Measurements from ENCODE around the gene CALML5.

CALML5 gene

GRCh38 chr10:5538892-5539651 lies 39.7 kb upstream of the CALML5 start:
- TF ChIP-seq REST (IDR thresholded peaks at IDR 0.05; ENCODE audit: low read depth) (no peak), NFIC (IDR thresholded peaks at IDR 0.05) (no peak), EP300 (IDR thresholded peaks at IDR 0.05; ENCODE audit: borderline replicate concordance) (no peak), USF1 (IDR thresholded peaks at IDR 0.05) (no peak), FOXM1 (IDR thresholded peaks at IDR 0.05; ENCODE audit: borderline replicate concordance, low read depth) (no peak), MAX (IDR thresholded peaks at IDR 0.05) (no peak), CREB1 (IDR thresholded peaks at IDR 0.05; ENCODE audit: low read depth) (no peak), ZBTB7A (IDR thresholded peaks at IDR 0.05; ENCODE audit: low read depth) (no peak), TAF1 (IDR thresholded peaks at IDR 0.05; ENCODE audit: low read depth) (no peak), RAD21 (IDR thresholded peaks at IDR 0.05; ENCODE audit: low read depth) (no peak), EGR1 (IDR thresholded peaks at IDR 0.05) (no peak), TEAD4 (IDR thresholded peaks at IDR 0.05) (no peak), TCF12 (IDR thresholded peaks at IDR 0.05; ENCODE audit: low read depth) (no peak), YY1 (IDR thresholded peaks at IDR 0.05; ENCODE audit: low read depth) (no peak)

GRCh38 chr10:5538446-5538845 lies 39.1 kb upstream of the CALML5 start:
- TF ChIP-seq RAD21 (IDR thresholded peaks at IDR 0.05; ENCODE audit: low read depth) (no peak), MAX (IDR thresholded peaks at IDR 0.05) (no peak), EP300 (IDR thresholded peaks at IDR 0.05; ENCODE audit: borderline replicate concordance) (no peak), TEAD4 (IDR thresholded peaks at IDR 0.05) (no peak), CEBPB (IDR thresholded peaks at IDR 0.05) (no peak), NFIC (IDR thresholded peaks at IDR 0.05) (no peak), USF1 (IDR thresholded peaks at IDR 0.05) (no peak), YY1 (IDR thresholded peaks at IDR 0.05; ENCODE audit: low read depth) (no peak), REST (IDR thresholded peaks at IDR 0.05; ENCODE audit: low read depth) (no peak), TAF1 (IDR thresholded peaks at IDR 0.05; ENCODE audit: low read depth) (no peak), CREB1 (IDR thresholded peaks at IDR 0.05; ENCODE audit: low read depth) (no peak), ZBTB7A (IDR thresholded peaks at IDR 0.05; ENCODE audit: low read depth) (no peak), FOXM1 (IDR thresholded peaks at IDR 0.05; ENCODE audit: borderline replicate concordance, low read depth) (no peak), EGR1 (IDR thresholded peaks at IDR 0.05) (no peak), TCF12 (IDR thresholded peaks at IDR 0.05; ENCODE audit: low read depth) (no peak)

GRCh38 chr10:5537684-5538083 lies 38.3 kb upstream of the CALML5 start:
- TF ChIP-seq ZBTB7A (IDR thresholded peaks at IDR 0.05; ENCODE audit: low read depth) (no peak), EP300 (IDR thresholded peaks at IDR 0.05; ENCODE audit: borderline replicate concordance) (no peak), CEBPB (IDR thresholded peaks at IDR 0.05) (no peak), RAD21 (IDR thresholded peaks at IDR 0.05; ENCODE audit: low read depth) (no peak), TCF12 (IDR thresholded peaks at IDR 0.05; ENCODE audit: low read depth) (no peak), TAF1 (IDR thresholded peaks at IDR 0.05; ENCODE audit: low read depth) (no peak), MAX (IDR thresholded peaks at IDR 0.05) (no peak), TEAD4 (IDR thresholded peaks at IDR 0.05) (no peak), YY1 (IDR thresholded peaks at IDR 0.05; ENCODE audit: low read depth) (no peak), CREB1 (IDR thresholded peaks at IDR 0.05; ENCODE audit: low read depth) (no peak), REST (IDR thresholded peaks at IDR 0.05; ENCODE audit: low read depth) (no peak), USF1 (IDR thresholded peaks at IDR 0.05) (no peak), NFIC (IDR thresholded peaks at IDR 0.05) (no peak)
